Measurements from ENCODE around the gene APRT.
"Not testable (repeated sequence)": the region's sequence is repeated elsewhere in the genome, so short reads cannot be mapped to it uniquely, and the experiment has no call there.

The APRT gene

DNA sequence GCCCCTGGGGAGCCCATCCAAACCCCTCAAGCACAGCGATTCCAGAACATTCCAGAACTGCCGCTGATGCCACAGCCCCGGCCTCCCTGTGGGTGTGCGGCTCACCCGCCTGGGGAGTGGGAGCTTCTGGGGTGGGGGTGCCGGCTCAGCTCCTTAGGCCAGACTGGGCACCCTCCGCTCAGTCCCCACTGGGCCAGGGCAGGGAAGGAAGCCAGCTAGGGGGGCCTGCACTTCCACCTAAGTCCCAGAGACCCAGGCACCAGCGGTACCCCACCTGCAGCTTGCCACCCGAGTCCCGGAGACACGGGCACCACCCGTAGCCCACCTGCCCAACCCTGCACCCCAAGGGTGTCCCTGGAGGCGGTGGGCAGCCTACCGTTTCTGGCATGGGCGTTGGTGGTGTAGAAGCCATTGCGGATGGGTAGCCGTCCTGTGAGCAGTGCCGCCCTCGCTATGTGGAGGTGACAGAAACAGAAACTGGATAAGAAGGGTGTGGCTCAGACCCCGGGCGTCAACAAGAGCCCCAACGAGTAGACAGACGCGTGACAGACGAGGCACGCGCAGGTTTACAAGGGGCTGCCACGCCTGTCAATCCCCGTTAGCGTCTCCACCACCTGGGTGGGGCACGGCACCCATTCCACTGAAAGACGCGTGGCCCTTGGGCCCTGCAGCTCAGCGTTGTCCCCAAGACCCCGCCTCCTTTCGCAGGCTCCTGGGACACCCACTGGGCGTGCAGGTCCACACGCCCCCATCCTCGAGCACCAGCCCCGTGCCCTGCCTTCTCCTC lies 30.0 kb upstream of the APRT start:
- no peak for DNase-seq (ENCODE audit: low spot score)

DNA sequence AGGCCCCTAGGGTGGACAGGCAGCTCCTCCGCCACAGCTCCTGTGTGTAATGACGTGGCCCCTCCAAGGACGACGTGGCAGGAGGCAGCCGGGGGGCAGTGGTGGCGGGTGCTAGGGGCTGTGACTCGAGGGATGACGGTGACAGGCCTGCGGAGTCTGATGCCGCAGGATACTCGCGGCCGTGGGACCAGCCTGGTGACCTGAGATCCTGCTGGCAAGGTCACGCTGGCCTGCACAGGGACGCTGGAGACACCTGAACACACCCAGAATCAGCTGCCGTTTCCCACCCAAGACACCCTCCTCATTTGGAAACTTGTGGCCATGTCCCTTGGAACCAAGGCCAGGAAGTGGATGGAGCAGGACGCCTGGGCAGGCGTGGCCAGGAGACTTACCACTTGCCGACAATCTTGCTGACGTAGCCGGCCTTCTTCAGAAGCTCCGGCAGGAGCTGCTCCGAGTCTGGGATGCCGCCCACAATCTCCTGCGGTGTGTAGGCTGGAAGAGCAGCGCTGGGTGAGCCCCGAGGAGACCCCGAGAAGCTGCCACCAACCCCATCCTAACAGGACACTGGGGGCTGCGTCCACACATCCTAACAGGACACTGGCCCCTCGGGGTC lies 29.0 kb upstream of the APRT start:
- no peak for DNase-seq (ENCODE audit: low spot score)

DNA sequence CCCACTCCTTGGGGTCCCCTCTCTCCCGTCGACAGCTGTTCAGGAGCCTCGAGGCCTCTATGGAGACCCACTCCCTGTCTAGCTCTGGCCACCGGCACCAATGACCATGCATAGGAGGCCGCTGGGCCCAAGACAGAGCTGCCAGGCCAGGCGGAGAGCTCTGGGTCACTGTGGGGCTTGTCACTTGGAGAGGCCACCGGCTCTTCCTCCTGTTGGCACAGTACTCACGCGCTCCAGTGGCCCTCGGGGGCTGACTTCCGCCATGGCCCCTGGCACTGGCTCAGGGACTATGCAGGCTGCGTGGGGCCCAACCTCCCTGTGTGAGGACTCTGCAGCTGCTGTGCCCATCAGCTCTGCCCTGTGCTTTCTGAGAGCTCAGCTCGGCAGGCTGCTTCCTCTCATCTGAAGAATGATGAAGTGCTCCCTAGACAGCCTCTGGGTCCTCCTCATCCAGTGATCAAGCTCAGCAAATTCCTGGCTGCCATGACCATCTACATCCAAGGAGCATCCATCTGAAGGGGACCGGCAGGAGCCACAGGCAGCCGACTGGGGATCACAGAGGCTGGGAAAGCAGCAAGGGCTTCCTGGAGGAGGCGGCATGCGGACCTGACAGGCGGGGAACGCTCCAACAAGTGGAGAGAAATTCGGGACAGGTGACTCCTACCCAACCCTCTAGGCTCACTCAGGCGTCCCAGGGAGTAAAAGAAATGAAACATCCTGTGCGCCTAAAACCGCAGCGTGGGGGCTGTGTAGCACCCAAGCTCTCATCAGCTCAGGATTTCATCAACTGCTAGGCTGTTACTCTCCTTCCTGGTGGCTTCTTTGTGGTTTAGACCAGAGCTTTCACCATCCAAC lies 28.2 kb upstream of the APRT start:
- DNase-seq (ENCODE audit: low spot score) = no peak

DNA sequence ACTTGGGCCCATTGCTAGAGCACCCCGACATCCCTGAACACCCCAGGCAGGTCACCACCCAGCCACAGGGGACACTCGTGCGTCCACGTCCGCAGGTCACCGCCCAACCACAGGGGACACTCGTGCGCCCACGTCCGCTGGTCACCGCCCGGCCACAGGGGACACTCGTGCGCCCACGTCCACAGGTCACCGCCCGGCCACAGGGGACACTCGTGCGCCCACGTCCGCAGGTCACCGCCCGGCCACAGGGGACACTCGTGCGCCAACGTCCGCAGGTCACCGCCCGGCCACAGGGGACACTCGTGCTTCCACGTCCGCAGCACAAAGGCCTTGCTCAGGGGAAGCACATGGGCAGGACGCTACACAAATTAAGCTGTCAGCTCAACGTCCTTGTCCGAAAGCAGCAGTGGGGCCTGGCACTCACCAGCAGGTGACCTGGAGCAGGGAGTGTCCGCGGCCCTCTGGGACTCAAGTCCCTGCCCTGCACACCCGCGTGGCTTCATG lies 27.4 kb upstream of the APRT start:
- DNase-seq (ENCODE audit: low spot score) = no peak

DNA sequence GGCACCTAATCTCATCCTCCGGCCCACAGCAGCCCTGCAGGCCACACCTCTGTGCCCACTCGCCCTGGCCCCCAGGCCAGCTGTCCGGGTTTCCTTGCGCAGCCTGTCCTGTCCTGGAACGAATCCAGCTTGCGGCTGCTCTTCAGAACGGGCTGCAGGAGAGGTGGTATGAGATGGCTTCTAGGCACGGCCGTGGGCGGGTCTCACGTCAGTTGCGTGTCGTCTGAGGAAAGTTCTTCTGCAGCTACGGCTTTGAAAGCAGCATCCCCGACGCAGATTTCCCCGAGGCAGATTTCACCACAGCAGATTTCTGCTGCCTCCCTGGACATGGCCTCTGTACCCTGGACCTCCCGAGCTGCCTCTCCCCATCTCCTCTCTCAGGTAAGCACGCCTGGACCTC lies 26.8 kb upstream of the APRT start:
- no peak for DNase-seq (ENCODE audit: low spot score)

DNA sequence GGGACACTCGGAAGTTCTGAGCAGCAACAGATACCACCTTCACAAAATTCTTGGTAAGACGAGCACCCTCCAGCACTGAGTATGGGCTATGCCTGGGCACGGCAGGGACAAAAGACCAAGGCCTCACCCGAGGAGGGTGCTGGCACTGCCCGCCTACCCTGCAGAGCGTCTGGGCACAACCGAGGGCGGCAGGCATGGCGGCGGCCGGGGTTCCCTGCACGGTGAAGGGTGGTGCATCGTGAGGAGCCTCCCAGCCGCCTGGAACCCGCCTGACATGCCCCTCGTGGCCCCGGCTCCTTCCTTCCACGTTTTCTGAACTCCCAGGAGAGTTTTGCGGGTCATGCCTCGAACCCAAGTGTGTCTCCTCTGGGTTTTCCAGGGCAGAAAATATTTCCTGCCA lies 26.1 kb upstream of the APRT start:
- no peak for DNase-seq (ENCODE audit: low spot score)

DNA sequence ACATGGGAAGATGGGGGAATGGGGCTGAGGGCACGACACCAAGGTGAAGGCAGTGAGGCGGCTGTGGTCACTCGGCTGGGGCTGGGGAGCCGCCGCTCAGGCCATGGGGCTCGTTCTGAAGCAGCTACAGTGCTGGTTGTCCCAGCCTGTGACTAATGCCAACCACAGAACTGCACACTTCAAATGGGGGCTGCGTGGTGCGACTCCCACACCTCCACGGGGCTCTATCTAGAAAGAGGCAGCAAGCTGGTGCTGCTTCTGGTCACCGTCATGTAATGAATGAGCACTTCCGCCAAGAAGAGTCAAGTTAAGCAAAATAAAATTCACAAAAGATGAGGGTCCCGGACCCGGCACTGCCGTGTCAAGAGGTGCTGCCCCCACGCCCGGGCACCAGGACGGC lies 25.1 kb upstream of the APRT start:
- no peak for DNase-seq (ENCODE audit: low spot score)

DNA sequence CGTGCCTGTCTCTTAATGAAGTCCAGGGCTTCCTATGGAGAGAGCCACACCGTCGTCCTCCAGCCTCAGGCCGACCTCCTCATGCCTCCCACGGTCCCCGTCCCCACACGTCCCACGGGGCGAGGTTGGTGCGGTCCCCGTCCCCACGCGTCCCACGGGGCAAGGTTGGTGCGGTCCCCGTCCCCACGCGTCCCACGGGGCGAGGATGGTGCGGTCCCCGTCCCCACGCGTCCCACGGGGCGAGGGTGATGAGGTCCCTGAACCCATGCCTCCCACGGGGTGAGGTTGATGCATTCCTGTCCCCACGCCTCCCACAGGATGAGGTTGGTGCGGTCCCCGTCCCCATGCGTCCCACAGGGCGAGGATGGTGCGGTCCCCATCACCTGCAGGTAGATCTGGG lies 24.1 kb upstream of the APRT start:
- no peak for DNase-seq (ENCODE audit: low spot score)

DNA sequence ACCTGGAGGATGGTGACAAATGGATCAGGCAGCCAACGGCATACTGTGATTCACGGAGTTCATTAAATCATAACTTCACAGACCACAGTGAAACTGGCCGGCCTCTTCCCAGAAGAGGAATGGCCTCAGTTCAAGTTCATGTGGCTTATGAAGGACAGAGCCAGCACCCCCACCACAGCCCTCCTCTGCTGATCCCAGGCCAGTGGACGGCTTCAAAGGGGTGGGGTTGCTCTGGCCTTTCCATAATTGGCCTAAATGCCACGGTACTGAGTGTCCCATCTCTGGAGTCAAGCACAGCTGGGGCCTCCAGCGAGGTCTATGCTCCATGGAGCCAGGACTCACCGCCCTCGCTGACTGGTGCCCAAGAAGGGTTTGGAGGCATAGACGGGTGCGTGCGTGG lies 23.7 kb upstream of the APRT start:
- no peak for DNase-seq (ENCODE audit: low spot score)

DNA sequence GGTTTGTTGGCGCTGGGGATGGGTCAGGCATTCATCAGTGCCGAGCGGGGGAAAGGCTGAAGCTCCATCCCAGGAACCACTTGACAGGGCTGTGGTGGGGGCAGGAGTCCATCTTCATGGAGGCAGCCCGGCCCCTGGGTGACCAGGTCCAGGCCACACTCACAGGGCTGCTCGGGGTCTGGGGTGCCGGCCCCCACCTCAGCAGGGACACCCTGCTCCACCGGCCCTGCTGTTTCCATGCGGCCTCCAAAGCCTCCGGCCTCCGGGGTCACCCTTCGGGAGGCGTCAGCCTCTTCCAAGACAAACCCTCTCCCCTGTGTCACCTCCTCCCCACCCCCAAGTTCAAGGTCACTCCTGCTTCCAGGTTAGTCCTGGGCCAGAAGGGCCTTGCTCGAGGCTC lies 22.9 kb upstream of the APRT start:
- DNase-seq (ENCODE audit: low spot score) = no peak

DNA sequence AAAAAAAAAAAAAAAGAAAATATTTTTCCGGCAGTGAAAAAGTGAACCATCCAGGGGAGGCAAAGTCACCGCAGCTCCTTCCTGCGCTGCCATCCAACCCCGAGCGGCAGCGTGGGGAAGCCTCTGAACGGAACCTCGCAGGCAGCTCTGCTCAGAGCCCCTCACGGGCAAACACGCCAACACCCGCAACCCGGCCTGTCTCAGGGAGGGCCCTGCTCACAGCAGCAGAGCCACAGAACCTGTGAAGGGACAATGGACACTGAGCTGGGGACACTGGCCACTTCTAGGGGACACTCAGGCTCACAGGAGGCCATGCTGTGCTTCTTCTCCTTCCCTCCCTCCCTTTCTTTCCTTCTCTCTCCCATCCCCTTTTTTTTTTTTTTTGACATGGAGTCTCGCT lies 21.4 kb upstream of the APRT start:
- DNase-seq (ENCODE audit: low spot score) = no peak

DNA sequence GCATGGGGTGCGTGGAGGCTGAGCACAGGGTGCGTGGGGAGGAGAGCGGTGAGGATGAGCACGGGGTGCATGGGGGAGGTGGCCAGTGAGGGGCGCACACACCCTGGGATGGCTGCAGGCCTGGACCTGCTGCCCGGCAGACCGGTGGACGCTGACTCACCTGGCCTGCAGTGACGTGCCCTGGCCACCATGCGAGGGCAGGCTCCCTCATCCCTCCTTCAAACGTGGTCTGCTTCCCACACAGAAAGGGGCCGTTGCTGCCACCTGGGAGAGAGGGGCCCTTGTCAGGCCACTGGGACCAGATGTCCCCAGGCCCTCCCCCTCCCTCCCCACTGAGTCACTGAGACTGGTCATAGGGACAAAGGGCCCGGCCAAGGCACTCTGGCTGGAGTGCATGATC lies 20.1 kb upstream of the APRT start:
- DNase-seq (ENCODE audit: low spot score) = no peak

DNA sequence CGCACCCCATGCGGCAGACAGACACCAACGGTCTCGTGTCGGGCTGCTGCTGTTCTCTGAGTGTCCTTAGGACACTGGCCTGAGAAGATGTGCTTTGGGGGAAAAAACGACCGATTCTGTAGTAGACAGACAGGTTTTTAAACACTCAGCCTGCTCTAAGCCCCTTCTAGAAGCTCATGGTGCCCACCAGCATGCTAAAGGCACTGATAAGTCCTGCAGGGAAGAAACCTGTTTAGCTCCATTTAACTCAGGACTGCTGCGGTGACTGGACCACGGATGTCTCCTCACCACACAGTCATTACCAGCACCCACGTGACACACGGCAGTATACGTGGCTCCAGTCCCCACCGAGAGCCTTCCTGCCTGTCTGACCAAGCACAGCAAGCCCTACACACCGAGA lies 19.1 kb upstream of the APRT start:
- DNase-seq (ENCODE audit: low spot score) = no peak

DNA sequence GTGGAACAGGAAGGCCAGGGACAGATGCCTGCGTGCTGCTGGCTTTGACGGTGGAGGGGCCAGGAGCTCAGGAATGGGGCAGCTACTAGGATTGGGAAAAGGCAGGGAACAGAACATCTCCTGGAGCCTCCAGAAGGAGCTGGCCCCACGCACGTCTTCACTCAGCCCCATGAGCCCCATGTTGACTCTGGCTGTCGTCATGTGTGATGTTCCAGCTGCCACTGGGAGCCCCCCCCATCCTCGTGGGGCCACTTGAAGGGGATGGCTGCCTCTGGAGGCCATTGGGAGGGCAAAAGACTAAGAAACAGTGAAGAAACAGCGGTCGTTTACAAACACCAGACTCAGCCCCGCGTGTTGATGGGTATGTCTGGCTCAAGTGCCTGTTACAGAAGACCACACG lies 18.5 kb upstream of the APRT start:
- no peak for DNase-seq (ENCODE audit: low spot score)

DNA sequence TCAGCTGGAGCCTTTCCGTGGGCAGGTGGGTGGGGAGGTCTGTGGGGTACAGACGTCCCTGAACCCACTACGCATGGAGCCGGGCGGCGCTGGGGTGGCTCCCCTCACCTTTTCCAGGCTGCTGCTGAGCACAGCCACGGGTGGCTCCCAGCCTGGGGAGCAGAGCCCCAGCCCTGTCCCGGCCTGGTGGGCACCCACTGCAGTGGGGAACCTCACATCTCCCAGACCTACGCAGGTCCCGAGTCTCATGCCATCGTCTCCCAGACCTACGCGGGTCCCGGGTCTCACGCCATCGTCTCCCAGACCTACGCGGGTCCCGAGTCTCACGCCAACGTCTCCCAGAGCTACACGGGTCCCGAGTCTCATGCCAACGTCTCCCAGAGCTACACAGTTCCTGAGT lies 17.0 kb upstream of the APRT start:
- no peak for DNase-seq (ENCODE audit: low spot score)

DNA sequence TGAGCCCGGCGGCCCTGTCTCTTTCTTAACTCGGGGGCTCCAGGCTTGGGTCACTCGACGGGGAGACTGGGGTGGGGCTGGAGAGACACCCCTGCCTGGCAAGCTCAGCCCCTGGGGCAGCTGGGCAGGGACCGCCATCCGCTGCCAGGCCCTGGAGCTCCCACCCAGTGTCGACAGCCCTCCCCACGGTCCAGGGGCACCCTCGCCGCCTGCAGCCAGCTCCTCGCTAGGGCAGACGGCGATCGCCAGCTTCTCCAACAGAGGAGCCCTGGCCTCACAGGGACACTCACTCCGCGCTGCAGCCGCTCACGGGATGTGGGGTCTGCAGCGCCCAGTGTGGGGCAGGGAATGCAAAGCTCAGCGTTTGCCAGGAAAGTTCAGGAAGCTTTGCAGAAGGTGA lies 16.0 kb upstream of the APRT start:
- no peak for DNase-seq (ENCODE audit: low spot score)

DNA sequence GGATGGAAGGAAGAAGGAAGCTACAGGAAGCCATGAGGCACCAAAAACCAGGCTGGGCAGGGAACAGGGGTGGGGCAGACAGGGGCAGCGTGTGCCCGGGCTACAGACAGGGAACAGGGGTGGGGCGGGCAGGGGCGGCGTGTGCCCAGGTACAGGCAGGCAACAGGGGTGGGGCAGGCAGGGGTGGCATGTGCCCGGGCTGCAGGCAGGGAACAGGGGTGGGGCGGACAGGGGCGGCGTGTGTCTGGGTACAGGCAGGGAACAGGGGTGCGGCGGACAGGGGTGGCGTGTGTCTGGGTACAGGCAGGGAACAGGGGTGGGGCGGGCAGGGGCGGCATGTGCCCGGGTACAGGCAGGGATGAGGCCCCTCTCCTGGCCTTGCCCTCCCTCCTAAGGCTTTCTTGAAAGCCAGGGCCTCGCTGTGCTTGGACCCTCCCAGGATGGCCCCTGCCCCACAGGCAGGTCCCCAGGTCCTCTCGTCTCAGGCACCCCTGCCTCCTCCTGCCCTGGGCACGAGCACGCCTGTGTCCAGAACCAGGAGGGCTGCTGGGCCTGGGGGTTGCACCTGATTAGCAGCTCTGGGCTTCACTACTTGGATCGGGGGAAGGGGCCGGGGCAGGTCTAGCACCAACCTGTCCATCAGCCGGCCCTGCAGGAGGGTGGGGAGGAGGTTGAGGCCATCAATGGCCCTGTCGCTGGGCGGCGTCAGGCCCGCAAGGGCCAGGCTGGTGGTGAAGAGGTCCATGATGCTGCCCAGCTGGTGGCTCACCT lies 14.5 kb upstream of the APRT start:
- no peak for DNase-seq (ENCODE audit: low spot score)

DNA sequence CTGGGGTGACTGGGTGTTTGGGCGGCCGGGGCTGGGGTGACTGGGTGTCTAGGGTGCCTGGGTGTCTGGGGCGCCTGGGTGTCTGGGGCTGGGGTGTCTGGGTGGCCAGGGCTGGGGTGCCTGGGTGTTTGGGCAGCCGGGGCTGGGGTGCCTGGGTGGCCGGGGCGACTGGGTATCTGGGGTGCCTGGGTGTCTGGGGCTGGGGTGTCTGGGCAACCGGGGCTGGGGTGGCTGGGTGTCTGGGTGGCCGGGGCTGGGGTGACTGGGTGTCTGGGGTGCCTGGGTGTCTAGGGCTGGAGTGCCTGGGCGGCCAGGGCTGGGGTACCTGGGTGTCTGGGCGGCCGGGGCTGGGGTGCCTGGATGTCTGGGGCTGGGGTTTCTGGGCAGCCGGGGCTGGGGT lies 13.4 kb upstream of the APRT start:
- no peak for DNase-seq (ENCODE audit: low spot score)

DNA sequence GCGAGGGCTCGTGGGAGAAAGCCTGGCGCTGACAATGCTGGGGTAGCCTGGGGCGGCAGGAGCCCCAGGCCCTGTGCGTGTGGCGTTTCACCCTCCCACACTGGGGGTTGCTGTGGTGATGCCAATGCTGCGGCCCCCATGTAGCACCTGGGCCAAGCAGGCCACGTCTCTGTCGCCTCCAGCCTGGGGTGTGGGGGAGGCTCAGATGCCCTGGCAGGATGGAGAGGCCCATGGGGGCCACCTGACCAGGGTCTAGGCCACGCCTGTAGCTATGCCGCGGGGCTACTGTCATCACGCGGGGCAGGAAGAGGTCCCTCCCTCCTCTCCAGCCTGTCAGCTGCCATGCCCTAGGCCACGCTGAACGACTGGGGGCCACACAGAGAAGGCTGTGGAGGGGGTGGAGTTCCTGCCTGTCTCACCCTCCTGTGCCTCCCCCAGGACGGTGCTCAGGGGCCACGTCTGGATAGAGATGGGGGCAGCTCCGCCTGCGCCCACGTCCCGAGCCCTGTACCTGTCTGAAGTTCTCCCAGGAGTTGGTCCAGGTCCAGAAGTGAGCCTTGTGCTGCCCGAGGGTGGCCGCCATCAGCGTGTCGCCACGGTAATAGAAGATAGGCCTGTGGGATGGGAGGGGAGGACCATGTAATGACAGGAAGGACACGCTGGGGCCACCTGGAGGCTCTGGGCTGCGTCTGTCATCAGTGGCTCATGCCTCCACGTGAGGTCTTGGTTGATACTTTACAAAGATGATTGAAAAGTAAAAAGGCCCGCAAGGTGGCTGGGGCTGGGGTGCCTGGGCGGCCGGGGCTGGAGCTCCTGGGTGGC lies 12.7 kb upstream of the APRT start:
- DNase-seq (ENCODE audit: low spot score) = no peak

DNA sequence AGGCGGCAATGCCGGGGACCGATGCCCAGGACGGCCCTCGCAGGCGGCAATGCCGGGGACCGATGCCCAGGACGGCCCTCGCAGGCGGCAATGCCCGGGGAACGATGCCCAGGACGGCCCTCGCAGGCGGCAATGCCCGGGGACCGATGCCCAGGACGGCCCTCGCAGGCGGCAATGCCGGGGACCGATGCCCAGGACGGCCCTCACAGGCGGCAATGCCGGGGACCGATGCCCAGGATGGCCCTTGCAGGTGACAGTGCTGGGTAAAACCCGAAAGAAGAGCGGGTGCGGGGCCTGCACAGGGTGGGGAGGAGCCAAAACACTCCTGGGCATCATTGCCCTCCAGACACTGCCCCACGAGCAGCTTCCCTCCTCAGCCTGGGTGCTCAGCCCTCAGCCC lies 11.9 kb upstream of the APRT start:
- DNase-seq (ENCODE audit: low spot score) = not testable (repeated sequence)

DNA sequence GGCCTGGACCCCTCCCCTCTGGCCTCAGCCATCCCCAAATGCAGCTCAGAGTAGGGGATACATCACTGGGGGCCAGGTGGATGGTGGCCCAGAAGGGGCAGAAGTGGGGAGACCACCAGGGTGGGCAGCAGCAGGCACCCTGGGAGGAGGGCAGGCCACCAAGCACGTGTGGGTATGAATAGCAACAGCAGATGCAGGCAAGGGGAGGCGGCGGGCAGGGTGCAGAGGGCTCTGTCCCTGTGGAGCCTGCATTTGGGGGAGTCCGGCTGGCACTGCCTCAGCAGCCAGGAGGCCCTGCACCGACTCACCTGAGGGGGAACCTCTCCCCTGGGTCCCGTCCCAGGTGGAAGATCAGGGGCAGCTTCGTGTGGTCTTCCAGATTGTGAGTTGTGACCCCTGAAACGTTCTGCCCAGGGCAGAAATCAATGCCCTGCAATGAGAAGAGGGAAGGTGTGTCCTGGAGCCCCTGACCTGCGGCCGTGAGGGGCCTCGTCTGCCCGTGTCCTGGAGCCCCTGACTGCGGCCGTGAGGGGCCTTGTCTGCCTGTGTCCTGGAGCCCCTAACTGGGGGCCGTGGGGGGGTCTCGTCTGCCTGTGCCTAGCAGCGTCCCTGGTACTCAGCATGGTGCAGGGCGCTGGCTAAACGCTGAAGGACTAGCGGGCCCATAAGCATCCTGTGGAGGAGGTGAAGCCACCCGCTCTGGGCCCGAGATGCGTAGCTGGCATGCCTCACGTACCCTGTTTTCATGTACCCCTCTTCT lies 10.7 kb upstream of the APRT start:
- DNase-seq (ENCODE audit: low spot score) = no peak
